Common myeloid progenitor, CD34-positive (primary cell): Measurements from ENCODE around the gene SOBP.

Experiments used
- CTCF ChIA-PET: fragments of 350-600 bp; sonication (Branson Sonifier 250); formaldehyde crosslinking; loops from one replicate; lab custom pipeline; 2021; ENCODE audit warnings: antibody characterized with exemption; lab: Charles Lee
- POLR2A ChIA-PET: fragments of 350-600 bp; sonication (Branson Sonifier 250); formaldehyde crosslinking; loops from one replicate; lab custom pipeline; 2021; ENCODE audit warnings: antibody characterized with exemption; lab: Charles Lee
- DNase-seq, 3 donors: peaks; one replicate each; pipeline versions ENCODE4 v3.0.0 to v3.0.0-alpha.2; 2013
- H3K27ac ChIP-seq, 2 experiments: 1 replicate in 1 of 2; 2 replicates in 1 of 2; pipeline ENCODE4 v1.7.0; 2013; ENCODE audit warnings: inconsistent platforms in 2 of 2, low read length in 2 of 2, mild to moderate bottlenecking in 2 of 2, low read depth in 1 of 2, moderate library complexity in 1 of 2; ENCODE audit not compliant: severe bottlenecking in 2 of 2, insufficient read depth in 1 of 2, poor library complexity in 1 of 2
- H3K27me3 ChIP-seq, 5 experiments: replicated peaks in 2 of 5; 1 replicate in 3 of 5; 2 replicates in 2 of 5; pipeline versions ENCODE4 v1.6.1 to v1.7.0; 2013; ENCODE audit warnings: low read length in 4 of 5, mild to moderate bottlenecking in 2 of 5, moderate library complexity in 2 of 5, inconsistent platforms in 1 of 5; ENCODE audit not compliant: insufficient read depth in 5 of 5, control insufficient read depth in 4 of 5
- H3K36me3 ChIP-seq, 4 experiments: 1 replicate in 2 of 4; 2 replicates in 2 of 4; pipeline versions ENCODE4 v1.6.1 to v1.7.0; 2013; ENCODE audit warnings: low read length in 3 of 4, control low read depth in 1 of 4, mild to moderate bottlenecking in 1 of 4; ENCODE audit not compliant: control insufficient read depth in 4 of 4, insufficient read depth in 4 of 4
- H3K4me1 ChIP-seq, 4 experiments: 1 replicate in 3 of 4; 2 replicates in 1 of 4; pipeline versions ENCODE4 v1.6.1 to v1.7.1; 2013; ENCODE audit warnings: low read length in 3 of 4, mild to moderate bottlenecking in 3 of 4, control low read depth in 1 of 4, inconsistent platforms in 1 of 4, moderate library complexity in 1 of 4; ENCODE audit not compliant: control insufficient read depth in 4 of 4, insufficient read depth in 4 of 4; ENCODE audit errors: control extremely low read depth in 1 of 4
- H3K4me3 ChIP-seq, 7 experiments: 1 replicate in 4 of 7; 2 replicates in 3 of 7; pipeline versions ENCODE4 v1.5.1 to v1.7.0; 2013; ENCODE audit warnings: mild to moderate bottlenecking in 7 of 7, low read length in 6 of 7, moderate library complexity in 6 of 7, inconsistent platforms in 2 of 7, low read depth in 2 of 7, control low read depth in 1 of 7; ENCODE audit not compliant: insufficient read depth in 4 of 7, control insufficient read depth in 1 of 7; ENCODE audit errors: extremely low read depth in 1 of 7
- H3K9me3 ChIP-seq, 5 experiments: 1 replicate in 4 of 5; 2 replicates in 1 of 5; pipeline versions ENCODE4 v1.6.1 to v1.7.1; 2013; ENCODE audit warnings: low read length in 4 of 5, mild to moderate bottlenecking in 2 of 5, inconsistent platforms in 1 of 5, low read depth in 1 of 5, moderate library complexity in 1 of 5; ENCODE audit not compliant: control insufficient read depth in 4 of 5, insufficient read depth in 2 of 5; ENCODE audit errors: control extremely low read depth in 1 of 5
- WGBS: methylation state at CpG from one replicate; pipeline ENCODE4 v1.1.5; 2013; ENCODE audit not compliant: insufficient coverage; 5-methylcytosine and 5-hydroxymethylcytosine counted together

SOBP gene

GRCh38 chr6:107543088-107543487 is 53.2 kb downstream of the SOBP start:
- POLR2A ChIA-PET = no interaction called here
- WGBS = 100% methylated on average over 2 of the region's 2 CpGs
- Histone ChIP-seq H3K27ac (no peak overlapping the region), H3K4me1 (no peaks in the 10 kb centered on the region), H3K27me3 (peaks cover 0 to 14% (median 8%) of the 10 kb centered on the region in 5 experiments), H3K4me3 (no peak overlapping the region), H3K9me3 (no peaks in the 10 kb centered on the region), H3K36me3 (no peaks in the 10 kb centered on the region)
- CTCF ChIA-PET = no interaction called here
- DNase-seq = no peak

- H3K9me3 ChIP-seq = no peaks in the 10 kb centered on the region
- no peaks in the 10 kb centered on the region for H3K36me3 ChIP-seq
- DNase-seq = no peak
- H3K27me3 ChIP-seq = peaks cover 0 to 12% (median 8%) of the 10 kb centered on the region in 5 experiments
- no peak overlapping the region for H3K27ac ChIP-seq
- POLR2A ChIA-PET = no interaction called here
- CTCF ChIA-PET = no interaction called here
- 100% methylated on average over 1 of the region's 2 CpGs for WGBS
- H3K4me3 ChIP-seq = no peak overlapping the region
- no peaks in the 10 kb centered on the region for H3K4me1 ChIP-seq
Measured at GRCh38 chr6:107543567-107543966, 53.6 kb downstream of the SOBP start.

DNA sequence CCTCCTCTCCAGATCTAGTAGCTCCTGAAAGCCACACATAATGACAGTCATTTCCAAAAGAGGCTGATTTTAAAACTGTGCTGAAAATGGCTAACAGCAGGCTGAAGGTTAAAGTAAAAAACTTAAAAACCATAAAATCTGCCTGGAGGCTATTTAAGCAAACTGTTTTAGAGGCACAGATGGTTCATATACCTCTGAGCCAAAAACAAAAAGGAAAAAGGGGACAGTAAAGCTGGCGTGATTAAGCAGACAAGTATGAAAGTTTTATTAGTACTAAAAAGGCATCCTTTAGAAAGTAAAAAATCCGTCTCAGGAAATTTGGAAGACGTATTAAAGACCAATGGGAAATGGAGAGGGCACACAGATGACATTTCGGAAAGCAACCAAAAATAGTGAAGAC is 55.8 kb downstream of the SOBP start:
- Histone ChIP-seq H3K4me1 (no peaks in the 10 kb centered on the region), H3K9me3 (no peaks in the 10 kb centered on the region), H3K27ac (no peak overlapping the region), H3K27me3 (peaks cover 0 to 10% (median 4%) of the 10 kb centered on the region in 5 experiments), H3K36me3 (no peaks in the 10 kb centered on the region), H3K4me3 (no peak overlapping the region)
- WGBS = 97% methylated on average over 4 of the region's 4 CpGs
- POLR2A ChIA-PET = no interaction called here
- DNase-seq = no peak
- CTCF ChIA-PET = no interaction called here

GRCh38 chr6:107546691-107547450 is 57.0 kb downstream of the SOBP start:
- H3K9me3 ChIP-seq = no peaks in the 10 kb centered on the region
- H3K4me3 ChIP-seq = no peak overlapping the region
- DNase-seq = no peak
- 87% methylated on average over 3 of the region's 6 CpGs for WGBS
- ChIA-PET POLR2A (no interaction called here), CTCF (no interaction called here)
- peaks cover 0 to 10% (median 4%) of the 10 kb centered on the region in 5 experiments for H3K27me3 ChIP-seq
- no peaks in the 10 kb centered on the region for H3K4me1 ChIP-seq
- H3K27ac ChIP-seq = no peak overlapping the region
- H3K36me3 ChIP-seq = no peaks in the 10 kb centered on the region

DNA sequence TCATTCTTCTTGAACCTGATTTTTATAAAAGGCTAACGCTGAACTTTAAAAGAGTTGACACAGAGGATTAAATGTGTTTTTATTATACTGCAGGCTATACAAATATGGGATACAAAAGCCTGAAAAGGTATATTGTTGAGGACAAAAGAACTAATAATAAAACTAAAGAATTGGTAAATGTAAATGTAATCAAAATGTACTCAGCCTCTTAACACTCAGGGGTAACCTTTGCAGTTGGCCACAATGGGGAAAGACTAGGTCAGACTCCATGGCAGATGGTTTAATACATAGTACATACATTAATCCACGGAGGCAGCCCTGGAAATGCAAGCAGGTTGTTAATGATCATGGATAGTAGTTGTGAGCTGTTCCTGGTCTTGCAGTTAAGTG is 57.5 kb downstream of the SOBP start:
- DNase-seq = no peak
- Histone ChIP-seq H3K4me3 (no peak overlapping the region), H3K9me3 (no peaks in the 10 kb centered on the region), H3K36me3 (no peaks in the 10 kb centered on the region), H3K27me3 (peaks cover 0 to 10% (median 4%) of the 10 kb centered on the region in 5 experiments), H3K4me1 (no peaks in the 10 kb centered on the region), H3K27ac (no peak overlapping the region)
- WGBS = no CpG with 5 or more reads among the region's 2 CpGs
- POLR2A ChIA-PET = no interaction called here
- CTCF ChIA-PET = no interaction called here

GRCh38 chr6:107550241-107550840 is 60.4 kb downstream of the SOBP start:
- DNase-seq = no peak
- H3K36me3 ChIP-seq = no peaks in the 10 kb centered on the region
- H3K27ac ChIP-seq = no peak overlapping the region
- peaks cover 0 to 6% (median 0%) of the 10 kb centered on the region in 5 experiments for H3K27me3 ChIP-seq
- no peaks in the 10 kb centered on the region for H3K9me3 ChIP-seq
- ChIA-PET CTCF (no interaction called here), POLR2A (no interaction called here)
- WGBS = 98% methylated on average over 5 of the region's 10 CpGs
- H3K4me3 ChIP-seq = no peak overlapping the region
- H3K4me1 ChIP-seq = no peaks in the 10 kb centered on the region

DNA sequence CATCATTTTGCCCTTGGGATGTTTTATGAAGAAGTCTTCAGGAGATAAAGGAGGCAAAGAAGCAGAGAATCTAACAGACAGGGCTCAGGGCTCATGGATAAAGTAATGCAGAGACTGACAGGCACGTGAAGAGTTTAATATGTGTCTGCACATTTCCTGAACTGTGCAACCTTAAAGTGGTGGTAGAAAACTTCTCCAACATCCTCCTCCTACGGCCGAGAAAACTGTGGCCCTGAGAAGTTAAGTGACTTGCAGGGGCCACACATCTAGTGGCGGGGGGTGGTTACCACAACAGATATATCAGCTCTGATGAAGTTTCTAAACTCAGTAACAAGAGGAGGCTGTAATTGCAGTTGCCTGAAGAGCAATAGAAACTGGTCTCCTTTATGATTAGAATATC is 61.0 kb downstream of the SOBP start:
- Histone ChIP-seq H3K36me3 (no peaks in the 10 kb centered on the region), H3K9me3 (no peaks in the 10 kb centered on the region), H3K27me3 (peaks cover 0 to 6% (median 0%) of the 10 kb centered on the region in 5 experiments), H3K27ac (no peak overlapping the region), H3K4me3 (no peak overlapping the region), H3K4me1 (no peaks in the 10 kb centered on the region)
- 84% methylated on average over 2 of the region's 4 CpGs for WGBS
- no peak for DNase-seq
- CTCF ChIA-PET = no interaction called here
- POLR2A ChIA-PET = no interaction called here
